Lung (tissue), 12 donors: ENCODE data around the gene MCM9. TPM values are rescaled to one million over a fixed set of nuclear protein-coding genes. Genes with fewer than 3 reads are reported as not detected.
"Not testable (repeated sequence)": the region's sequence is repeated elsewhere in the genome, so short reads cannot be mapped to it uniquely, and the experiment has no call there.

ENCODE experiments used
- ATAC-seq: fragments of 200-7000 bp; cut with Tn5 transposase; one replicate; pipeline ENCODE4 v1.9.1; 2020; ENCODE audit warnings: moderate number of reproducible peaks; ENCODE audit not compliant: insufficient read depth, low FRiP score
- DNase-seq, 3 donors: peaks; one replicate each; pipeline ENCODE4 v3.0.0-alpha.2; 2013 to 2017
- H3K27ac ChIP-seq, 2 donors: one replicate each; pipeline ENCODE4 v1.5.1; 2013; ENCODE audit warnings: mild to moderate bottlenecking in 2 of 2, moderate library complexity in 2 of 2, control low read depth in 1 of 2, inconsistent platforms in 1 of 2, low read depth in 1 of 2, low read length in 1 of 2
- H3K27me3 ChIP-seq, 3 donors: one replicate each; pipeline ENCODE4 v1.5.1; 2013; ENCODE audit warnings: low read length in 2 of 3; ENCODE audit not compliant: control insufficient read depth in 3 of 3, insufficient read depth in 3 of 3
- H3K36me3 ChIP-seq, 4 donors: one replicate each; pipeline ENCODE4 v1.5.1; 2013; ENCODE audit warnings: low read length in 4 of 4, mild to moderate bottlenecking in 1 of 4, moderate library complexity in 1 of 4; ENCODE audit not compliant: control insufficient read depth in 4 of 4, insufficient read depth in 4 of 4
- H3K4me1 ChIP-seq, 5 donors: one replicate each; pipeline ENCODE4 v1.5.1; 2013; ENCODE audit warnings: low read length in 5 of 5, mild to moderate bottlenecking in 2 of 5, moderate library complexity in 1 of 5; ENCODE audit not compliant: control insufficient read depth in 5 of 5, insufficient read depth in 5 of 5
- H3K4me3 ChIP-seq: one replicate; pipeline ENCODE4 v1.5.1; 2013; ENCODE audit warnings: mild to moderate bottlenecking, control low read depth, moderate library complexity
- H3K9ac ChIP-seq, 2 donors: one replicate each; pipeline ENCODE4 v1.5.1; 2013; ENCODE audit warnings: low read length in 2 of 2, control low read depth in 1 of 2; ENCODE audit not compliant: insufficient read depth in 1 of 2
- H3K9me3 ChIP-seq, 4 donors: one replicate each; pipeline ENCODE4 v1.5.1; 2013; ENCODE audit warnings: low read length in 3 of 4, mild to moderate bottlenecking in 1 of 4, moderate library complexity in 1 of 4; ENCODE audit not compliant: control insufficient read depth in 4 of 4, insufficient read depth in 3 of 4
- WGBS, 2 donors: extraction: QIAGEN DNeasy Blood & Tissue Kit; methylation state at CpG; one replicate each; pipeline ENCODE4 v1.1.7; 2013; 5-methylcytosine and 5-hydroxymethylcytosine counted together
- polyA plus RNA-seq, 2 donors: library from polyadenylated mRNA; stranded (reverse); fragments of 200-250 nt; gene quantifications; one replicate each; pipeline ENCODE4 v1.2.1, GENCODE V29; 2013
- total RNA-seq, 2 donors: library from RNA; depleted of rRNA in 1 of 2; stranded (reverse); fragments of >200 nt in 1 of 2; gene quantifications; one replicate each; pipeline ENCODE4 v1.2.1, GENCODE V29; 2014 to 2021
- TF ChIP-seq, protein P1 (sequence below): IDR thresholded peaks from 2 replicates; pipeline ENCODE4 v1.5.1; 2012; ENCODE audit warnings: mild to moderate bottlenecking; ENCODE audit errors: control extremely low read depth, extremely low read depth
- donor health status: control.
- donor health status: control.
- donor health status: Bipolar disorder and iron deficiency.
- donor health status: healthy.
- donor health status: DM: yes; HTN: yes; CAD: no.

MCM9 gene
- total and polyA plus RNA-seq, 4 donors: 4.8 to 28.6 (median 12.0) TPM

DNA sequence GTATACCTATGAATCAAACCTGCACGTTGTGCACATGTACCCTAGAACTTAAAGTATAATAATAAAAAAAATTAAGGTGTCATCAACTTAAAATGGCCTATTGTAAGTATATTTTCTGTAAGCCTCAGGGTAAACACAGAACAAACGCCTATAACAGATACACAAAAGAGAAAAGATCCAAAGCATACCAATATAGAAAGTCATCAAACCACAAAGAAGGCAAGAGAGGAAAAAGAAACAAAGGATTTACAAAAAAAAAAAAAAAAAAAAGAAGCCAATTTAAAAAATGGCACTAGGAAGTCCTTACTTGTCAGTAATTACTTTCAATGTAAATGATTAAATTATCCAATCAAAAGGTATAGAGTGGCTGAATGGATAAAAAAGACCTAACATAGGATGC lies 65.6 kb downstream of the MCM9 start:
- ATAC-seq (no peak), DNase-seq (no peak)
- Histone ChIP-seq H3K36me3 (no peaks in the 10 kb centered on the region), H3K9ac (no peak overlapping the region), H3K4me3 (no peak overlapping the region), H3K27ac (no peak overlapping the region), H3K4me1 (peaks cover 0 to 11% (median 3%) of the 10 kb centered on the region in 5 donors), H3K27me3 (no peaks in the 10 kb centered on the region), H3K9me3 (peaks cover 0 to 4% (median 0%) of the 10 kb centered on the region in 4 donors)
- TF ChIP-seq, protein P1, sequence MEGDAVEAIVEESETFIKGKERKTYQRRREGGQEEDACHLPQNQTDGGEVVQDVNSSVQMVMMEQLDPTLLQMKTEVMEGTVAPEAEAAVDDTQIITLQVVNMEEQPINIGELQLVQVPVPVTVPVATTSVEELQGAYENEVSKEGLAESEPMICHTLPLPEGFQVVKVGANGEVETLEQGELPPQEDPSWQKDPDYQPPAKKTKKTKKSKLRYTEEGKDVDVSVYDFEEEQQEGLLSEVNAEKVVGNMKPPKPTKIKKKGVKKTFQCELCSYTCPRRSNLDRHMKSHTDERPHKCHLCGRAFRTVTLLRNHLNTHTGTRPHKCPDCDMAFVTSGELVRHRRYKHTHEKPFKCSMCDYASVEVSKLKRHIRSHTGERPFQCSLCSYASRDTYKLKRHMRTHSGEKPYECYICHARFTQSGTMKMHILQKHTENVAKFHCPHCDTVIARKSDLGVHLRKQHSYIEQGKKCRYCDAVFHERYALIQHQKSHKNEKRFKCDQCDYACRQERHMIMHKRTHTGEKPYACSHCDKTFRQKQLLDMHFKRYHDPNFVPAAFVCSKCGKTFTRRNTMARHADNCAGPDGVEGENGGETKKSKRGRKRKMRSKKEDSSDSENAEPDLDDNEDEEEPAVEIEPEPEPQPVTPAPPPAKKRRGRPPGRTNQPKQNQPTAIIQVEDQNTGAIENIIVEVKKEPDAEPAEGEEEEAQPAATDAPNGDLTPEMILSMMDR: no peak
- 91 to 93% methylated on average over 2 of the region's 2 CpGs for WGBS, 2 donors

DNA sequence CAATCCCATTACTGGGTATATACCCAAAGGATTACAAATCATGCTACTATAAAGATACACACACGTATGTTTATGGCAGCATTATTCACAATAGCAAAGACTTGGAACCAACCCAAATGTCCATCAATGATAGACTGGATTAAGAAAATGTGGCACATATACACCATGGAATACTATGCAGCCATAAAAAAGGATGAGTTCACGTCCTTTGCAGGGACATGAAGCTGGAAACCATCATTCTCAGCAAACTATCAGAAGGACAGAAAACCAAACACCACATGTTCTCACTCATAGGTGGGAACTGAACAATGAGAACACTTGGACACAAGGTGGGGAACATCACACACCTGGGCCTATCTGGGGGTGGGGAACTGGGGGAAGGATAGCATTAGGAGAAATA lies 66.1 kb downstream of the MCM9 start:
- not testable (repeated sequence) for ATAC-seq, H3K9ac ChIP-seq, H3K36me3 ChIP-seq, DNase-seq, H3K27ac ChIP-seq, H3K4me3 ChIP-seq, H3K9me3 ChIP-seq, H3K27me3 ChIP-seq
- WGBS, 2 donors: 91 to 92% methylated on average over 2 of the region's 2 CpGs
- peaks cover 0 to 11% (median 4%) of the 10 kb centered on the region in 5 donors for H3K4me1 ChIP-seq

DNA sequence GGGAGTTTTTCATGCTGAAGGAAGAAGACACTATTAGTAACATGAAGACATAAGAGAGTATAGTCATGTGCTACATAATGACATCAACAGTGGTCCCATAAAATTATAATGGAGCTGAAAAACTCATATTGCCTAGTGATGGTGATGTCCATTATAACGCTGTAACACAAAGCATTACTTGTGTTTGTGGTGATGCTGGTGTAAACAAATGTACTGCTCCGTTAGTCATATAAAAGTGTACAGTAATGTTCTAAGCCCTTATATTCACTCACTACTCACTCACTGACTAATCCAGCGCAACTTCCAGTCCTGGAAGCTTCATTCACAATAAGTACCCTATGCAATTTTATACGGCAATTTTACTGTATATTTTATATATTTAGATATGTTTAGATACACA lies 67.8 kb downstream of the MCM9 start:
- no peak for ATAC-seq
- Histone ChIP-seq H3K9me3 (peaks cover 0 to 4% (median 0%) of the 10 kb centered on the region in 4 donors), H3K9ac (no peak overlapping the region), H3K4me3 (no peak overlapping the region), H3K4me1 (peaks cover 0 to 11% (median 4%) of the 10 kb centered on the region in 5 donors), H3K27me3 (no peaks in the 10 kb centered on the region), H3K27ac (no peak overlapping the region), H3K36me3 (no peaks in the 10 kb centered on the region)
- 99% methylated on average over 4 of the region's 4 CpGs for WGBS, 2 donors
- TF ChIP-seq, protein P1: no peak
- DNase-seq: no peak

DNA sequence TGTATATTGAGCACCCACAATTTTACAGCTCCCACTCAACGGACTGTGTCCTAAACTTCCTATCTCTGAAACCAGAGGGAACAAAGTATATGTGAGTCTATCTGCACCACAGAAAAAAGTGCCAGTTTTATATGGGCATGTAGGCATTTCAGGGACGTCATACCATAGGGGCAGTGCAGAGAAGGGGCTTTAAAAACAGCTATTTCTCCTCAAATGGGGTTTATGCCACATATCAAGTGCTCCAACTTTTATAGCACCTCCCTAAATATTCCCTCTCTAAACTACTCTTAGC lies 69.9 kb downstream of the MCM9 start:
- DNase-seq (no peak), ATAC-seq (no peak)
- H3K27ac ChIP-seq: no peak overlapping the region
- H3K4me1 ChIP-seq: peaks cover 0 to 11% (median 3%) of the 10 kb centered on the region in 5 donors
- TF ChIP-seq, protein P1: no peak
- H3K9ac ChIP-seq: no peak overlapping the region
- H3K36me3 ChIP-seq: peaks cover 0 to 6% (median 2%) of the 10 kb centered on the region in 4 donors
- 19 to 28% methylated on average over 2 of the region's 2 CpGs for WGBS, 2 donors
- H3K4me3 ChIP-seq: no peak overlapping the region
- peaks cover 0 to 4% (median 0%) of the 10 kb centered on the region in 4 donors for H3K9me3 ChIP-seq
- H3K27me3 ChIP-seq: no peaks in the 10 kb centered on the region
